T-helper 2 cell treated with Interferon-gamma antibody and Interleukin-4, amounts not matched to agents 5 μg/mL and 100 μg/mL, for 36 hours (primary cell): ENCODE data around the gene ADGRA1.

ENCODE experiments used
- DNase-seq: peaks from one replicate; pipeline ENCODE4 v3.0.0; 2021; ENCODE audit warnings: low spot score
- H3K27ac Mint-ChIP-seq: one replicate; pipeline ENCODE4 v1.8.0; 2021; ENCODE audit warnings: mild to moderate bottlenecking, mixed read lengths
- H3K27me3 Mint-ChIP-seq: one replicate; pipeline ENCODE4 v1.8.0; 2021; ENCODE audit warnings: low read depth, mixed read lengths
- H3K36me3 Mint-ChIP-seq: one replicate; pipeline ENCODE4 v1.8.0; 2021; ENCODE audit warnings: low read depth, mixed read lengths
- H3K4me1 Mint-ChIP-seq: one replicate; pipeline ENCODE4 v1.8.0; 2021; ENCODE audit warnings: low read depth, mixed read lengths
- H3K4me3 Mint-ChIP-seq: one replicate; pipeline ENCODE4 v1.8.0; 2022; ENCODE audit warnings: mild to moderate bottlenecking, moderate library complexity, mixed read lengths
- H3K9me3 Mint-ChIP-seq: one replicate; pipeline ENCODE4 v1.8.0; 2021; ENCODE audit warnings: mixed read lengths

Gene ADGRA1, protein sequence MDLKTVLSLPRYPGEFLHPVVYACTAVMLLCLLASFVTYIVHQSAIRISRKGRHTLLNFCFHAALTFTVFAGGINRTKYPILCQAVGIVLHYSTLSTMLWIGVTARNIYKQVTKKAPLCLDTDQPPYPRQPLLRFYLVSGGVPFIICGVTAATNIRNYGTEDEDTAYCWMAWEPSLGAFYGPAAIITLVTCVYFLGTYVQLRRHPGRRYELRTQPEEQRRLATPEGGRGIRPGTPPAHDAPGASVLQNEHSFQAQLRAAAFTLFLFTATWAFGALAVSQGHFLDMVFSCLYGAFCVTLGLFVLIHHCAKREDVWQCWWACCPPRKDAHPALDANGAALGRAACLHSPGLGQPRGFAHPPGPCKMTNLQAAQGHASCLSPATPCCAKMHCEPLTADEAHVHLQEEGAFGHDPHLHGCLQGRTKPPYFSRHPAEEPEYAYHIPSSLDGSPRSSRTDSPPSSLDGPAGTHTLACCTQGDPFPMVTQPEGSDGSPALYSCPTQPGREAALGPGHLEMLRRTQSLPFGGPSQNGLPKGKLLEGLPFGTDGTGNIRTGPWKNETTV

DNA sequence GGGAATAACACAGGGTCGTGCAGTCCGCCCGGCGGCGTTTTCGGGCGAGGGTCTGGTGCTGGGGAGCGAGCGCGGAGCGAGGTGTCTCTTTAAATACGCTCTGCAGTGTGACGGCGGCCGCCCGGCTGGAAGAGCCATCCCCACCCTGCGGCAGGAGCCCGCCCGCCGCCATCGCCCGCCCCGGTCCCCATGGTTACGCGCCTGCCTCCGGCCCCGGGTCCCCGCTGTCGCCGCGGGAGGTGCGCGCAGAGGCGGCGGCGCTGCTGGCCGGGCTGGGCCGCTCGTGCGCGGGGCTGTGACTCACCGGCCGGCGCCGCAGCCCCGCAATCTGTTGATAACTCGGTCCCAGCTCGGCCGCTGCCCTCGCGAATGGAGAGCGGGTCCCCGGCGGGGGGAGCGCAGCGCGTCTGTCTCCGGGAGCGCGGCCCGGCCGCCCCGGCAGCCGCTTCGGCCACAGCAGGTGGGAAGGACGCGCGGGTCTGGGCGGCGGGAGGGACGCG, at the start of gene ADGRA1:
TSS of gene ADGRA1 (plus strand) at position 246 of the 500 bp plus-strand sequence. CDS start 986 bp downstream, outside the sequence.
- DNase-seq, result no peak

DNA sequence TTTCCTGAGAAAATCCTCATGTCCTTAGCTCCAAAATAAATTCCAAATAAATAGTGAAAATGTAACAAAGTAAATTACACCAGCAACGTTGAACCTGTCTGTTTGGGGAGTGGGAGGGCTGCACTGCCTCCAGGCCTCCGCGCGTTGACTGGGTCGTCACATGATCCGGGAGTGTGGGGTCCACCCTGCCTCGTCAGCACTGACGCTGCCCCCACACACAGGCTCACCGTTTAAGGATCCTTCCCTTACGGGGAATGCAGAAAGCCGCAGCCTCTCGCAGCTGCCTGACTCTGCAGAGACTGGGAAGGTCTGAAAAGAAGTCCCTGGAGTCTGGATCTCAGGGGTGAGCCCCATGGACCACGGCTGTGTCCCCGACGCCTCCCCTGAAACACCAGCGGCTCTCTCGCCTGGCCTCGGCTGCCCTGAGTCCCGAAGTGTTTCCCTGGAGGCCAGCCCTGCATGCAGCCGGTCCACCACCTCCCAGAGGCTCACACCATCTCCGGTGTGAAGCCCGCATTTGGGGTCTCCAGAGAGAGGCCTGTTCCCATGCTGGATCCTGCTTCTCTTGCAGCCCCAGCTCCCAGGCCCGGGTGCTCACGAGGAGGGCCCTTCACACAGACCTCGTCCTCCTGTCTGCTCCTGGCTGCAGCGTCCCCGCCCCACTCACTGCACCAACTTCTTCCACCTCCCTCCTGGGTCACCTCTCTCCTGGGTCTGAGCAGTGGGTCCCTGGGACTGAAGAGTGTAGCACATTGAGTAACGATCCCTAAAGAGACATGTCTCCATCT, 49.5 kb upstream of the ADGRA1 start:
- Mint-ChIP-seq H3K4me3 (no peak overlapping the region), H3K27me3 (no peaks in the 10 kb centered on the region), H3K27ac (no peak overlapping the region), H3K4me1 (no peaks in the 10 kb centered on the region), H3K36me3 (no peaks in the 10 kb centered on the region), H3K9me3 (no peaks in the 10 kb centered on the region)
- DNase-seq, result no peak

More for the DNA sequence above, at the start of gene ADGRA1:
- Mint-ChIP-seq H3K27me3 (peaks cover 13% of the 10 kb centered on the region), H3K36me3 (no peaks in the 10 kb centered on the region), H3K27ac (no peak within 1 kb of the TSS), H3K9me3 (no peaks in the 10 kb centered on the region), H3K4me3 (no peak within 1 kb of the TSS), H3K4me1 (no peaks in the 10 kb centered on the region)

DNA sequence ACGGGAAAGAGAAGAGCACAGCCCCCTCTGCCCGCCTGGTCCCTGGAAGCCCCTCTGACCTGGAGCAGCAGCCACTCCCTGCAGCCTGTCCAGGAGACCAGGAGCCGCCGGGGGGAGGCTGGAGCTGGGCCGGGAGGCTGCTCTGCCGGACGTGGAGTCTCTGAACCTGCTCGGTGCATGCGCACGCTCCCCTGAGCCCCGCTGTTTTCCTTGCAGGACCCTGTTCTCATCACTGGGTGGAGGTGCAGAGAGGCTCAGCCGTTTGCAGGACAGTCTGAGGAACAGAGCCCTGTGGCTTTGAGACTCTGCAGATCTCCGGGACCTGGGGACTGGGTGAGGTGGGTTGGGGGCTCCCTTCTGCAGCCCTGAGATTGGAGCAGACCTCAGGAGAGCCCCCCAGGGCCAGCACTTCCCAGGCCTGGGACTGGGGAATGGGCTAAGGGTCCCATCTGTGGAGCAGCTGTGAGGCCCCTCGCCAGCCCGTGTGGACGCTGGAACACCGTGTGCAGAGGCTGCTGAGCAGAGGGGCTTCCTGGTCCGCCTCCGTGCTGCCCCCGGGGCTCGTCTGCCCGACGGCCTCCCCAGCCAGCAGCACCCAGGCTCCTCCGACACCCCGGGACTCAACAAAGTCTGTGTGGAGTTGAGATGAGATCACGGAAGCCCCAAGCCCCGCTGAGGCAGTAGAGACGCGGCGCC, 48.5 kb upstream of the ADGRA1 start:
- Mint-ChIP-seq H3K4me3 (no peak overlapping the region), H3K4me1 (no peaks in the 10 kb centered on the region), H3K27me3 (no peaks in the 10 kb centered on the region), H3K36me3 (no peaks in the 10 kb centered on the region), H3K27ac (no peak overlapping the region), H3K9me3 (no peaks in the 10 kb centered on the region)
- no peak for DNase-seq

DNA sequence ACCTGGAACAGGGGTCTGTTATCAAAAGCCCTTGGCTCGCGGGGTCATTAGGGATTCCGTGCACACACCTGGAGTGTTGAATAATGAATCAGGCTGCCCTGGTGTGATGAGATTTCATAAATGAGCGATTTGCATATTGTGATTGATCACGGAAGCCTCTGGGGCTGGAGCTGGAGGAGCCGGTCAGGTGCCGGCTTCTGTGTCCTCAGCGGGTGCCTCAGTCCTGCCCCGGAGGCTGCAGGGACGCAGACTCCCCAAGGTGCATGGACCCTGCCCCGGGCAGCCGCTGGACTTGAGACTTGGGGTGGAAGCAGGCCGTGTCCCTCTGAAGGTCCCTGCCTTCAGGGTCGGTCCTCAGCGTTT, 47.9 kb upstream of the ADGRA1 start:
- DNase-seq, result no peak
- H3K27me3 Mint-ChIP-seq, result no peaks in the 10 kb centered on the region
- no peak overlapping the region for H3K4me3 Mint-ChIP-seq
- H3K36me3 Mint-ChIP-seq, result no peaks in the 10 kb centered on the region
- no peak overlapping the region for H3K27ac Mint-ChIP-seq
- no peaks in the 10 kb centered on the region for H3K9me3 Mint-ChIP-seq
- H3K4me1 Mint-ChIP-seq, result no peaks in the 10 kb centered on the region

DNA sequence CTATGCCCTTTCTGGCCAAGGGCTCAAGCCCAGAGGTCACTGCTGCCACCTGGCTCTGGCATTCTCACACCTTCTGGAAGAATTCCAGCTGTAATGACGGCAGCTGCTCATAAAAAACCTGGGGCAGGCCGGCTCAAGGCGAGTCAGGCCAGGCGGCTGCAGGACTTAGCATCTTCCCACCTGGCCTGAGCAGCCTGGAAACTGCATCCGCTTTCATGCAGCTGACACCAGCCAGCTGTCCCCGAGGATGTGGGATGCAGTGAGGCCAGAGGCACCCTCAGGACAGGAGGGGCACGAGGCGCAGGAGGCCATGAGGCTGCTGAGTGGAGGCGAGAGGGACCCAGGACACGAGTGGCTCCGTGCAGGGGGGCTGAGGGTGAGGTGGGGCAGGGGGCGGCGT, 47.5 kb upstream of the ADGRA1 start:
- no peak for DNase-seq
- H3K27ac Mint-ChIP-seq, result no peak overlapping the region
- no peaks in the 10 kb centered on the region for H3K27me3 Mint-ChIP-seq
- H3K9me3 Mint-ChIP-seq, result no peaks in the 10 kb centered on the region
- no peaks in the 10 kb centered on the region for H3K36me3 Mint-ChIP-seq
- no peak overlapping the region for H3K4me3 Mint-ChIP-seq
- H3K4me1 Mint-ChIP-seq, result no peaks in the 10 kb centered on the region

DNA sequence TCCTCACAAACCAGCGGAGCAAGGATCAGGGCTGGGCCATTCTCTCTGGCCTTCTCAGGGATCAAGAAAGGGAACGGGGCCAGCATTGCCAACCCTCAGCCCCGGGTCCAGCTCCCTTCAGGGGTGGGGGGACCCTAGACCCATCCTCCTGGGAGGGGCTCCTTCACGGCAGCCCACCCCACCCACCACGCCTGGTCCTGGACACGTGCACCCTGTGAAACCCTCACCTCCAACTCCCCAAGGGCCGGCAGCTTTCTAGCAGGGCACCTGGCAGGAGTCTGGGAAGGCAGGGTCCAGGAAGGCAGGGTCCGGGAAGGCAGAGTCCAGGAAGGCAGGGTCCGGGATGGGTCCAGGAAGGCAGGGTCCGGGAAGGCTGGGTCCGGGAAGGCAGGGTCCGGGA, 46.6 kb upstream of the ADGRA1 start:
- no peaks in the 10 kb centered on the region for H3K36me3 Mint-ChIP-seq
- DNase-seq, result no peak
- H3K27me3 Mint-ChIP-seq, result no peaks in the 10 kb centered on the region
- no peak overlapping the region for H3K4me3 Mint-ChIP-seq
- no peaks in the 10 kb centered on the region for H3K4me1 Mint-ChIP-seq
- H3K27ac Mint-ChIP-seq, result no peak overlapping the region
- H3K9me3 Mint-ChIP-seq, result no peaks in the 10 kb centered on the region

DNA sequence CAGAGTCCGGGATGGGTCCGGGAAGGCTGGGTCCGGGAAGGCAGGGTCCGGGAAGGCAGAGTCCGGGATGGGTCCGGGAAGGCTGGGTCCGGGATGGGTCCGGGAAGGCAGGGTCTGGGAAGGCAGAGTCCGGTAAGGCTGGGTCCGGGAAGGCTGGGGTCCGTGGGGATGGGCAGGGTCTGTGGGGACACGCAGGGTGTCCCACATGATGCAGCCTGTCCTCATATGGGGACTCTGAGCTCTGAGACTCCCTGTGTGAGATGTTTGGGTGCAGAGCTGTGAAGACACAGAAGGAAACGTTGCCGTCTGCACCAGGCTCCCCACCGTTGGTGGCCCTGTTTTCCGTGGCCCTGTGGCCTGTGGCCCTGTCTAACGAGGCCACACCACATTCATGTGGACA, 45.7 kb upstream of the ADGRA1 start:
- no peaks in the 10 kb centered on the region for H3K27me3 Mint-ChIP-seq
- no peak overlapping the region for H3K4me3 Mint-ChIP-seq
- no peak overlapping the region for H3K27ac Mint-ChIP-seq
- no peak for DNase-seq
- no peaks in the 10 kb centered on the region for H3K36me3 Mint-ChIP-seq
- no peaks in the 10 kb centered on the region for H3K9me3 Mint-ChIP-seq
- H3K4me1 Mint-ChIP-seq, result no peaks in the 10 kb centered on the region

DNA sequence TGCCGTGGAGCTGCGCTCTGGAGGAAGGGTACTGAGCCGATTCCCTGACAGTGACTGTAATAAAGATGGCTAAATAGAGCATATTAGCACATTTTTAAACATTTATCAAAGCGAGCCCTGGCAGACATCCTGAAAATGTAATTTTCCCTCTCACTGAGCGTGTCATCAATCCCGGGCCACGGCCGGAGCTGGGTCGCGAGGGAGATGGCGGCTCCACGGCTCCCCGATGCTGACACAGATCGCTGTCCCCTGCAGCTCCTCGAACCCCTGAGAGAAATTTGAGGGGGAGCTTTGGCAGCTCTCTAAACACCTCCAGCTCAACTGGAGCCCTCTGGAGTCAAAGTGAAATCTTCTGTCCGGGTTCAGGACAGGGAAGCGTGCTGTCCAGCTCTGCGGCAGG, 44.9 kb upstream of the ADGRA1 start:
- no peaks in the 10 kb centered on the region for H3K27me3 Mint-ChIP-seq
- no peak for DNase-seq
- no peak overlapping the region for H3K4me3 Mint-ChIP-seq
- H3K36me3 Mint-ChIP-seq, result no peaks in the 10 kb centered on the region
- no peaks in the 10 kb centered on the region for H3K4me1 Mint-ChIP-seq
- H3K9me3 Mint-ChIP-seq, result no peaks in the 10 kb centered on the region
- no peak overlapping the region for H3K27ac Mint-ChIP-seq

DNA sequence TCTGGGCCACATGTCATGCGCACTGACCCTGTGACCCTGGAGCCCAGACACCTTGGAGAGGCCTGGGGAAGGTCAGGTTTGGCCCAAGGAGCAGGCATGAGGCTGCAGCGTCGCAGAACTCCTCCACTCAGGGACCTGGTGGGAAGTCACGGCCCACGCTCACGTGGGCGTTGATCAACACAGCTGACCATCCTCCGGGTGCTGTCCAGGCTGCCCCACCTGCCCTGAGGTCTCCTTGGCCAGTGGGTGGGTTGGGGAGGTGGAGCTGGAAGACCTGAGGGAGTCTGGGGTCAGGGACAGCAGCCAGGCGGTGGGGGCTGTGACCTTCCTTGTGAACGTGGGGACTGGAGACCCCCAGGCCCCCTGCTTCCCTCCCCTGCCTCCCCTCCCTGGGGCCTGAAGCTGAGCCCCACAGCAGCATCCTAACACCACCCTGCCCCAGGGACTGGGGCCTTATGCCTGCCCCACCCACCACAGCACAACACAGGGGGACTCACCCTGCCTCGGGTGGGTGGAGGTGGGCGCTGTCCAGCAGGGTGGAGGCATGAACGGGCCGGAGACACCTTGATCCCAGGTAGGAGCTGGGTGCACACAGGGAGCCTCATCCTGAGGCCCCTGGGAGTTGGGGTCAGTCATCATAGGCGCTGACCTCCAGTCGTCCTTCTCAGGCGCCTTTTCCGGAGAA, 44.0 kb upstream of the ADGRA1 start:
- Mint-ChIP-seq H3K9me3 (no peaks in the 10 kb centered on the region), H3K27me3 (no peaks in the 10 kb centered on the region), H3K36me3 (no peaks in the 10 kb centered on the region), H3K4me3 (no peak overlapping the region), H3K4me1 (no peaks in the 10 kb centered on the region), H3K27ac (no peak overlapping the region)
- DNase-seq, result no peak

DNA sequence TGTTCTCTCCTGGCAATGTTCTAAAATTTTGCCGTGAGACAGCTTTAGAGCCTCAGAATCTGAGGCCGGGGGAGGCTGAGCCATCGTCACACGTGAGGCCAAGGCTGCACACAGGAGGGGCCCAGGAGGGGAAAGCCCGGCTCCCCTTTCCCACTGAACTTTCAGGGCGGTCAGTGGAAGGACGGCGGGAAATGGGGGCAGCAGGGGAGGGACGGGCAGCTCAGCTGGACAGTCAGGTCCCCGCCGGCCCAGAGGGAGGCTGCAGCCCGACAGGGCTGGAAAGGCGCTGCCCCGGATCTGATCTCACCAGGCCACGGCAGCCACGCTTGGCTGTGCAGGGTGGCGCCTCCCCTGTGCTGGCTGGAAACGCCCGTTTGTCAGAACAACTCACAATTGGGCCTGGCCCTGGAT, 43.3 kb upstream of the ADGRA1 start:
- DNase-seq, result no peak
- Mint-ChIP-seq H3K4me1 (no peaks in the 10 kb centered on the region), H3K4me3 (no peak overlapping the region)

DNA sequence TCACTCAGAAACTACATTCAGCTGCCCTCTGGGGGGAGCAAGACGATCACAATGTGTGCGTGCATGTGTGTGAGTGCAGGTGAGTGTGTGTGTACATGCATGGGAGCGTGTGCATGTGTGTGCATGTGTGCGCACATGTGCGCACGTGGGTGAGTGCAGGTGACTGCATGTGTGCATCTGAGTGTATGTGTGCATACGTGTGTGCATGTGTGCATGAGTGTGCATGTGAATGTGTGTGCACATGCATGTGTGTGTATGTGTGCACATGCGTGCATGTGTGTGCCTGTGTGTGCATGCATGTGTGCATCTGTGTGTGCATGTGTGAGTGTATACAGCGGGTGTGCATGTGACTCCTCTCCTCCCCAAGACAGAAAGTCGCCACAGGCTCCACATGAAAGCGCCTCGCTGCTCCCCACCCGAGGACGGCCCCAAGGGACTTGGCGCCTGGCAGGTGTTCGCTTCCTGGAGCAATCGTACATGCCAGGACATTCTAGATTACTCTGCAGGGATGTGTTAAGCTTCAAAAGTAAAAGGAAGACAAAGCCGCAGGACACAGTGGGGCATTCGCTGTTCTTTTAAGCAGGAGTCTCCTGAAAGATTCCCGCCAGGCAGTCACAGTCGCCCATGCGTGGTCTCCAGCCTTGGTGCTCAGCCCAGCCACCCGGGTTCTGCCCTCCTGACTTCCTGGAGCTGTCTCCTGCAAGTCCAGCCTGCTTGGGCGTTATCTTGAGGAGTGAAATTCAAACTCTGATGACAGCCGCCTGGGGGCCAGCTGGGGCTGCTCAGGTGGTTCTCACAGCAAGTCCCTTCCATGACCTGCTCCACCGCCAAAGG, 42.0 kb upstream of the ADGRA1 start:
- no peak for DNase-seq
- Mint-ChIP-seq H3K27me3 (no peaks in the 10 kb centered on the region), H3K27ac (no peak overlapping the region), H3K4me3 (no peak overlapping the region), H3K4me1 (no peaks in the 10 kb centered on the region), H3K36me3 (no peaks in the 10 kb centered on the region), H3K9me3 (no peaks in the 10 kb centered on the region)

More for the DNA sequence above, 43.3 kb upstream of the ADGRA1 start:
- Mint-ChIP-seq H3K27me3 (no peaks in the 10 kb centered on the region), H3K9me3 (no peaks in the 10 kb centered on the region), H3K36me3 (no peaks in the 10 kb centered on the region), H3K27ac (no peak overlapping the region)

DNA sequence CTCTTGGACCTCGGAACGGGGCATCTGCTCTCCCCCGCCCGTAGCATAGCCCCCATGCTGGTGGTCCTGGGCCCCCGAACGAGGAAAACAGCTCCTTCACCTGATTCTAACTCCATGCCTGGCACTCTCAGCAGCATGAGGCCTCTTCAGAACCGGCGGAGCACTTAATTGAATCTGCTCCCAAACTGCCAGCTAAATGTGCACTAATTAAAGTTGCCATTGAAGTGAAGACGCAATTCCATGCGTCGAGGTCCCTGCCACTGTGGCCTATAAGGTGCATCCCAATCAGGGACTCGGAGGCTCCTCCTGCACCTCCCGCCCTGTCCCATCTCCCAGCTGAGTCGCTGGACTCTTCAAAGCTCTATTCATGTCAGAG, 41.3 kb upstream of the ADGRA1 start:
- Mint-ChIP-seq H3K36me3 (no peaks in the 10 kb centered on the region), H3K9me3 (no peaks in the 10 kb centered on the region), H3K4me1 (no peaks in the 10 kb centered on the region), H3K27me3 (no peaks in the 10 kb centered on the region), H3K27ac (no peak overlapping the region), H3K4me3 (no peak overlapping the region)
- DNase-seq, result no peak
